Measurements from ENCODE around the gene BAX. TPM values are rescaled to one million over a fixed set of nuclear protein-coding genes. Genes with fewer than 3 reads are reported as not detected.

BAX gene
- total and polyA plus RNA-seq, 9 of the 15 experiments (the other 6 are each of a cell fraction or from before 2014, with no cell fraction given), result 3.2 to 95.4 (median 44.5) TPM

- TF ChIP-seq, protein P1, sequence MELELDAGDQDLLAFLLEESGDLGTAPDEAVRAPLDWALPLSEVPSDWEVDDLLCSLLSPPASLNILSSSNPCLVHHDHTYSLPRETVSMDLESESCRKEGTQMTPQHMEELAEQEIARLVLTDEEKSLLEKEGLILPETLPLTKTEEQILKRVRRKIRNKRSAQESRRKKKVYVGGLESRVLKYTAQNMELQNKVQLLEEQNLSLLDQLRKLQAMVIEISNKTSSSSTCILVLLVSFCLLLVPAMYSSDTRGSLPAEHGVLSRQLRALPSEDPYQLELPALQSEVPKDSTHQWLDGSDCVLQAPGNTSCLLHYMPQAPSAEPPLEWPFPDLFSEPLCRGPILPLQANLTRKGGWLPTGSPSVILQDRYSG (tag; conservative IDR thresholded peaks at IDR 0.05; ENCODE audit: low read depth), result no peak
- TF ChIP-seq BCOR (IDR thresholded peaks at IDR 0.05) (no peak), TAF1 (IDR thresholded peaks at IDR 0.05; ENCODE audit: control insufficient read depth, extremely low read depth, insufficient read depth, low read length, severe bottlenecking) (peak; percentile 95), ZNF583 (CRISPR knock-in tag; IDR thresholded peaks at IDR 0.05) (no peak), CBX1 (IDR thresholded peaks at IDR 0.05; ENCODE audit: low read depth) (no peak), RFX1 (IDR thresholded peaks at IDR 0.05) (no peak; the same call in 1 of the 2 replicates), ZNF263 (CRISPR knock-in tag; IDR thresholded peaks at IDR 0.05; ENCODE audit: borderline replicate concordance) (peak; percentile 83), MTA1 (IDR thresholded peaks at IDR 0.05; ENCODE audit: borderline replicate concordance) (peak; percentile 75; the same call in 1 of the 2 replicates), FUS (optimal IDR thresholded peaks at IDR 0.05; ENCODE audit: low read depth, low read length) (no peak), ASH1L (IDR thresholded peaks at IDR 0.05; ENCODE audit: borderline replicate concordance, low read depth, partially characterized antibody) (peak; percentile 86), RHOXF2B (CRISPR knock-in tag; conservative IDR thresholded peaks at IDR 0.05) (no peak), ZNF253 (CRISPR knock-in tag; conservative IDR thresholded peaks at IDR 0.05) (no peak), HINFP (tag; conservative IDR thresholded peaks at IDR 0.05; ENCODE audit: low read depth) (no peak), SMAD1 (IDR thresholded peaks at IDR 0.05; ENCODE audit: low read depth, low read length, partially characterized antibody) (no peak), CC2D1A (IDR thresholded peaks at IDR 0.05) (no peak), RBM25 (IDR thresholded peaks at IDR 0.05; ENCODE audit: low read depth, low read length, severe bottlenecking) (peak; percentile 99), RBM14 (IDR thresholded peaks at IDR 0.05; ENCODE audit: borderline replicate concordance, insufficient read depth, low read depth, low read length) (no peak), ZNF143 (CRISPR knock-in tag; IDR thresholded peaks at IDR 0.05) (no peak), NR1H2 (CRISPR knock-in tag; IDR thresholded peaks at IDR 0.05) (no peak)
- TF ChIP-seq, protein P2, sequence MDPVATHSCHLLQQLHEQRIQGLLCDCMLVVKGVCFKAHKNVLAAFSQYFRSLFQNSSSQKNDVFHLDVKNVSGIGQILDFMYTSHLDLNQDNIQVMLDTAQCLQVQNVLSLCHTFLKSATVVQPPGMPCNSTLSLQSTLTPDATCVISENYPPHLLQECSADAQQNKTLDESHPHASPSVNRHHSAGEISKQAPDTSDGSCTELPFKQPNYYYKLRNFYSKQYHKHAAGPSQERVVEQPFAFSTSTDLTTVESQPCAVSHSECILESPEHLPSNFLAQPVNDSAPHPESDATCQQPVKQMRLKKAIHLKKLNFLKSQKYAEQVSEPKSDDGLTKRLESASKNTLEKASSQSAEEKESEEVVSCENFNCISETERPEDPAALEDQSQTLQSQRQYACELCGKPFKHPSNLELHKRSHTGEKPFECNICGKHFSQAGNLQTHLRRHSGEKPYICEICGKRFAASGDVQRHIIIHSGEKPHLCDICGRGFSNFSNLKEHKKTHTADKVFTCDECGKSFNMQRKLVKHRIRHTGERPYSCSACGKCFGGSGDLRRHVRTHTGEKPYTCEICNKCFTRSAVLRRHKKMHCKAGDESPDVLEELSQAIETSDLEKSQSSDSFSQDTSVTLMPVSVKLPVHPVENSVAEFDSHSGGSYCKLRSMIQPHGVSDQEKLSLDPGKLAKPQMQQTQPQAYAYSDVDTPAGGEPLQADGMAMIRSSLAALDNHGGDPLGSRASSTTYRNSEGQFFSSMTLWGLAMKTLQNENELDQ (CRISPR knock-in tag; IDR thresholded peaks at IDR 0.05; ENCODE audit: borderline replicate concordance), result no peak
- TF ChIP-seq, protein P3, sequence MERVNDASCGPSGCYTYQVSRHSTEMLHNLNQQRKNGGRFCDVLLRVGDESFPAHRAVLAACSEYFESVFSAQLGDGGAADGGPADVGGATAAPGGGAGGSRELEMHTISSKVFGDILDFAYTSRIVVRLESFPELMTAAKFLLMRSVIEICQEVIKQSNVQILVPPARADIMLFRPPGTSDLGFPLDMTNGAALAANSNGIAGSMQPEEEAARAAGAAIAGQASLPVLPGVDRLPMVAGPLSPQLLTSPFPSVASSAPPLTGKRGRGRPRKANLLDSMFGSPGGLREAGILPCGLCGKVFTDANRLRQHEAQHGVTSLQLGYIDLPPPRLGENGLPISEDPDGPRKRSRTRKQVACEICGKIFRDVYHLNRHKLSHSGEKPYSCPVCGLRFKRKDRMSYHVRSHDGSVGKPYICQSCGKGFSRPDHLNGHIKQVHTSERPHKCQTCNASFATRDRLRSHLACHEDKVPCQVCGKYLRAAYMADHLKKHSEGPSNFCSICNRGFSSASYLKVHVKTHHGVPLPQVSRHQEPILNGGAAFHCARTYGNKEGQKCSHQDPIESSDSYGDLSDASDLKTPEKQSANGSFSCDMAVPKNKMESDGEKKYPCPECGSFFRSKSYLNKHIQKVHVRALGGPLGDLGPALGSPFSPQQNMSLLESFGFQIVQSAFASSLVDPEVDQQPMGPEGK (CRISPR knock-in tag; IDR thresholded peaks at IDR 0.05; ENCODE audit: borderline replicate concordance), result no peak
Observed at GRCh38 chr19:48993175-48994034, 38.7 kb downstream of the BAX start, which contains the start of the genes GYS1 and RUVBL2 (continued).
